NCI-H2081 (cell line): ENCODE measurements around the gene WNT16.

ENCODE experiments used
- DNase-seq, 2 experiments: peaks; one replicate each; lab custom pipeline; 2025; lab: John Stamatoyannopoulos, UW

WNT16 gene

DNA sequence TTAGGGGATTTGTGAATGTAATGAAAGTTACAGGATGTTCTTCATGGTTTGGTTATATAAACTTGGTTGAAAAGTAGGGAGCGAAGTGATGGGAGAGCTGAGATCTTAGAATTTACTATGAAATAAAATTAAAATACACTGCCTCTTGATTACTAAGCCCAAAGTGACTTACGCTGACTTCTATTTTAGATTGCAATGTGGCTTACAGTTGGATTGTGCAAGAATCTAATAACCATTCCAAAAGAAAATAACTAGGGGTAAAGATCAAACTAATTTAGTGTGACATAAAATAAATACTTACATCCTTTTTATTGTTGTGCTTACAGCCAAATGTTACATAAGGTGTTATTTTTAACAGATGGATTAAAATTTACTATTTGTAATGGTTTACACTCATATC lies 15.3 kb downstream of the WNT16 start:
- no peak for DNase-seq

DNA sequence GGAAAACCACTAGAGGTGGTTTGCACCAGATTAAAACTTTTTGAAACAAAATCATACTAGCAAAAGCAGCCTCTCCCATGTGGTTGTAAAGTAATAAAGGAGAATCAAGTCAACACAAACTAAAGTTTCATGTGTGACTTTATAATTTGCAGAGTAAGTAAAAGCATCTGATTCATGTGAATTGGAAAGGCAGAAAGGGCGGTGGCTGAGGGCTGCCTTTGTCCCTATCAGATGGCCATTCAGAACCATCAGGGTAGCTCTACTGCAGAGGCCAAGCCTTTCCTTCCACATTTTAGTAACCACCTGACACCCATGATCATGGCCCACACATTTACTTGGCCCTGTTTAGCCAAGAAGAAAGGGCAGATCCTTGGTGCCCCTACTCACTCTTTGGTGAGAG lies 15.7 kb downstream of the WNT16 start:
- no peak for DNase-seq

DNA sequence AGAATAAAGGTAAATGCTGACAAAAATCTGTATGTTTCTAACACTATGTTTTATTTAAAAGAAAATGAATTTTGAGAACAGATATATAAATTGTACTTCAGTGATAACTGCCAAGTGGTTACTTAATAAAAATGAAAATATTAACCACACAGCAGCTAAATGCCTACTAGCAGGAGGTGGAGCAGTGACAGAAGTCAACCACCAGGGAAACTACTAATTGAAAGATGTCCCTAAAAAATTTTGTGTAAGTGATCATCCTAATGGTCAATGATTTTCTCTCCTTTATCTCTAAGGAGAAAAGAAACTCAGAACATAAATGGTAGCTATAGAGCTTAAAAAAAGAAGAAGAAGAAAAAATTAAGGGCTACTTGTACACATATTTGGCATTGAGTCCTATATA lies 22.9 kb downstream of the WNT16 start:
- DNase-seq = no peak

DNA sequence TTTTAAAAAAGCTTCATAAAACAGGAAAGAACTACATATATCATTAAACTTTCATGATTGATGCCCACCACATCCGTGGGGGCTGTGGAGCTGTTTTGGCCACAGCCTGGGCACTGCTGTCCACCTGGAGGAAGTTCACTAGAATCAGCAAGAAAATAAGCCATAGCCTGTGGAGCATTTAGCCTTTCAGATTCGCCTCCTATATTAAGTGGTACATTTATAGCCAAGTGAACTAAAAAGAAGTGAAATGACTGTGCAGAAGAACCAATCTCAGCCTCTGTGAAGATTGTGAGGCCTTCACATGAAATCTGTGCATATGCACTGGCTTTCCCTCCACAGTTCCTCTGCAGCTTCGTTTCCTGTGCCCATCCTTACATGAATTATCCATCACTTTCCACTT lies 23.5 kb downstream of the WNT16 start:
- DNase-seq = no peak

DNA sequence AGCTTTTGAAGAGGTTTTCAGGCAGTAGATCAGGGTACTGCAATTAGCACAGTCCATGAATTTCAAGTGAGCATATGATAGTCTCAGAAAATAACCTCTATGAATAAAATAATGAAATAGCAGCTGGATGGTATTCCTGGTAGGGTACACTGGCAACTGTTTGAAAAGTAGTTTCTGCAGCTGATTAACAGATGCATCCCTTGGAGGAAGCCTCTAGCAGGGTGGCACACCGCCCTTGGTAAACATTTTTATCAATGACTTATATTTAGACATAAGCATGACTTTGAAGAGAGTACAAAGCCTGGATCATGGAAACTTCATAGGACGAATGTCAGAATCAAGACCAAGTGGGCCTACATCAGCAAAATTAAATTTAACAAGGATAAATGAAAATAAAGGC lies 26.8 kb downstream of the WNT16 start:
- no peak for DNase-seq

DNA sequence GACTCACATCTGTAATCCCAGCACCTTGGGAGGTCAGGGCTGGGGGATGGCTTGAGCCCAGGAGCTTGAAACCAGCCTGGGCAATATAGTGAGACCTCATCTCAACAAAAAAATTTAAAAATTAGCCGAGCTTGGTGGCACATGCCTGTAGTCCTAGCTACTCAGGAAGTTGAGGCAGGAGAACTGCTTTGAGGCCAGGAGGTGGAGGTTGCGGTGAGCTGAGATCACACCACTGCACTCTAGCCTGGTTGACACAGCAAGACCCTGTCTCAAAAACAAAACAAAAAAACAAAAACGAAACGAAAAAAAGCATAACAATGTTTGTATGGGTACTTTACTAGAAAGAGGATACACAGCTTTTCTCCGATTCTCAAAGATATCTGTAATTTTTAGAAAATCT lies 31.8 kb downstream of the WNT16 start:
- DNase-seq = no peak

DNA sequence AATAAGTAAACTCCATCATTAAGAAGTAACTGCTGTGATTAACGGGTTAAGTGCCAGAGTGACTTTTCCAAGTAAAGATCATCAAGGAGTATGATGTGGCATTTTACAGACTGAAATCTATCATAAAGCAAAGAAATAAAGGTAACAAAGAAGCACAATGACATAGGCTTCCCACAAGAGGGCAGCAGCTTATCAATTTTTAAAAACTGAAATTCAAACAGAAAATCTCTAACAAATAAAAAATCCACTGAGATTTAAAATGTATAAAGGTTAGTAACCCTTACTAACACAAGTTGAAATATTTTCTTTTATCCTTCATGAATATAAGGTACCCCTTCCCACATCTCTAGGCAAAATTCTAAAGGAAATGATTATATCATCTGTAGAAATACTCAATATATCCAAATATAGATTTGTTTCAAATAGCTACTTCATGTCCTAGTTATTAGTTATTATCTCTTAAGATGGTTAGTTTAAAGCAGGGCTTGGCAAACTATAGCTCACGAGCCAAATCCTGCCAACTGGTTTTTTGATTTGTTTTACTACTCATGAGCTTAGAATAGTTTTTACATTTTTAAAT lies 38.1 kb downstream of the WNT16 start:
- DNase-seq = peak; percentile 14 to 19

DNA sequence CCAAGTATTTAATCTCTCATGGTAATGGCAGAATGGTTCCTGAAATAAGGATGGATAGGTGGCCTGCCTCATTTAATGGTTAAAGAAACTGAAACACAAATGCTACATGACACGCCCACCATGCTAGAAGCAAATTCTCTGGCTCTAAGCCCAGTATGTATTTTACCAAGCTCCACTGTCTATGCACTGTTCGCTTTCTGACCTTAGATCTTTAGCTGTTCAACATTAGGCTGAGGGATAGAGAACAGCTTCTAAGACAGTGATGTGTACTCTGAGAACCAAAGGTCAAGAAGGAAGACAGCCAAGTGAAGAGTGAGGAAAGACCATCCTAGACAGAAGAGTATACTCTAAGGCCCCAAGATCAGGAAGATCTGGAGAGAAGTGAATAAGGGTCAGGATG lies 40.7 kb downstream of the WNT16 start:
- no peak for DNase-seq

DNA sequence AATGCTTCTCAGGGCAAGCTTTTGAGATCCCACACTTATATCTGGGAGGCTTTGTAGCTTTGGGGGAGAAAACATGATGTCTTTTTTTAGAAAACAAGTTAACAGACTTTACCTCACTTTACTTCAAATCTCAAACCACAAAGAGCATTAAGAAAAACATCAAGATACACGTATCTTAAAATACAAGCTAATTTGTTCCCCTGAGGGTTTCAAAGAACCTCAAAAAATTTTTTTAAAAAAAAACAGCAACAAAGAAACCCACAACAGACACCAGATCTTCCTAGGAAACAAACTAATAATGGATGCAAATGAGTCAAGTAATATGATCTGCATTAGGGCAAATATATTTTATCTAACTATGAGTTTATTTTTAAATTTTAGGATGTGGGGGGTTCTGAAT lies 42.6 kb downstream of the WNT16 start:
- no peak for DNase-seq

DNA sequence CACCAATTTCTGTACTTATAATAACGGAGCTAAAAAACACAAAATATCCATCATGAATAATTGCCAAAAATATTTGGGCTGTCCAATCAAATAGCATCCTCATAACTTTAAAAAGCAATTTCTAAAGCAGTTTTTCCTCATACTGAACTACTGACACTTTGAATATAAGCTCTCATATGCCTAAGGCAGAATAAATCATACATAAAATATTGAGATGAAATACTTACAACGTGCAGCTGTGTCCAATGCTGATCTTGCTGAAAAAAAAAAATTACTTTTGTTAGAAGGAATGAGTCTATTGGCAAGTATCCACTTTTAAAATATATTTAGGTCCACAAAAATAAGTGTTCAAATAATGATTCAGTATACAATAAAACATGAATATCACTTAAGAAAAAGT lies 43.1 kb downstream of the WNT16 start:
- no peak for DNase-seq

DNA sequence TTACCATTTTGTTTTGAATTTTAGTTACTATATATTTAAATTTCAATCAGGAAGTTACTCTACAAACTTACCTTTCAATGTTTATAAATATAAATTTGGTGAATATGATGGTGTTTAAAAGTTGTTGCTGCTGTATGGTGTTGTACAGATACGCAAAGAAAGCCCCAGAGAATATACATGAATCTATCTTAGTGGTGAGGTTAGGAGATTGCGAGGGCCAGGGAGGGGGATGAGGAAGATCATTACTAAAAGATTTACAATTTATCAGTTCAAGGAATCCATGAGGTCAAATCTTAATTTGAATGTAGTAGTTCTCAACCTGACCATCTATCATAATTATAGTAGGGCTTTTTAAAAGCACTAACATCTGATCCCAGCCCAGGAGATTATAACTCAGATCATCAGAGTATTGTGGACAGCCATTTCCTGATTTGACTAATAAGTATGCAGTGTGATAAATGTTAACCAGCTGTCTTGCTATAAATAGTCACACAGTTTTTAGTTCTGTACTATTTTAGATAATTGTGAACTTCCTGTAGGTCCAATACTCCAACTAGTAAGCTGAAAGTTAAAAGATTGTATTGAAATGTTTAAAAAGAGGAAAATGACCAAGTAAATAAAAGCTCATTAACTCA lies 43.7 kb downstream of the WNT16 start:
- DNase-seq = peak in 1 of 2 experiments; percentile 55

DNA sequence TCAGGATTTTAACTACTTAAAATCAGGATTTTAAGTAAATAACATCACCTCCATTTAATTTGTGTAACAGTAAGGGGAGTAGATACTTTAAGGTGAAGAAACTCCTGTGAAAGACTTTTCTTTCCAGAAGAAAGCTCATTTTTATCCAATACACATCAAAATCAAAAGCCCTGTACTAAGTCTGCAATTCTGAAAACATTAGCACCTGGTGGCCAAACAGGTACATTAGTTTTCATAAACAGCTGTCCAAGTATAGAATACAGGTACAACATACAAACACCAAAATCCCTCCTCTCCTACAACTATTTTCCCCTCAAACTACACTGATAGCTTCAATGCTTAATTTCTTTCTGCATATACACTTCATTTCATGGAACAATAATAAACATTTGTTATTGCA lies 44.4 kb downstream of the WNT16 start:
- DNase-seq = no peak

DNA sequence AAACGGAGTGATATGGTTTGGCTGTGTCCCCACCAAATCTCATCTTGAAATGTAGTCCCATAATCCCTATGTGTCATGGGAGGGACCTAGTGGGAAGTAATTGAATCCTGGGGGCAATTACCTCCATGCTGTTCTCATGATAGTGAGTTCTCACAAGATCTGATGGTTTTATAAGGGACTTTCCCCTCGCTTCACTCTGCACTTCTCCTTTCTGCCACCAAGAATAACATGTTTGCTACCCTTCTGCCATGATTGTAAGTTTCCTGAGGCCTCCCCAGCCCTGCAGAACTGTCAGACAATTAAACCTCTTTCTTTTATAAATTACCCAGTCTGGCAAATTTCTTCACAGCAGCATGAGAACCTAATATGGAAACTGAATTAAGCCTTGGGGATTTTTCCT lies 48.2 kb downstream of the WNT16 start:
- no peak for DNase-seq

DNA sequence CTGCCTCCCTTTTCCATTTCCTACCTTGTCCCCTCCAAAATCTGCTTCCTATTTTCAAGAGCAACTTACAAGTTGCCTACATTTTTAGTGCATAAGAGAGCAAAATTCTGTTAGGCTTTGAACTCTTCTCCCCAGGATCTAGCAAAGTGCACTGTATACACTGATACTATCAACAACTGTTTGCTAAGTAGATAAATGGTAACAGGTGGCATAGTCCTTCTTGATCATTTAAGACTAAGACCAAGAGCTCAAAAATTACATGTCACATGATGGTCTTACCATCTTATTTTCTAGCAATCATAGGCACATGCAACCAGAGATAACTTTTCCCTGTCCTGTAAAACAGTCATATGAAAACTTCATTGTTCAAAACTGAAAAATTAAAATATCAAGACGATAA lies 51.1 kb downstream of the WNT16 start:
- DNase-seq = no peak

DNA sequence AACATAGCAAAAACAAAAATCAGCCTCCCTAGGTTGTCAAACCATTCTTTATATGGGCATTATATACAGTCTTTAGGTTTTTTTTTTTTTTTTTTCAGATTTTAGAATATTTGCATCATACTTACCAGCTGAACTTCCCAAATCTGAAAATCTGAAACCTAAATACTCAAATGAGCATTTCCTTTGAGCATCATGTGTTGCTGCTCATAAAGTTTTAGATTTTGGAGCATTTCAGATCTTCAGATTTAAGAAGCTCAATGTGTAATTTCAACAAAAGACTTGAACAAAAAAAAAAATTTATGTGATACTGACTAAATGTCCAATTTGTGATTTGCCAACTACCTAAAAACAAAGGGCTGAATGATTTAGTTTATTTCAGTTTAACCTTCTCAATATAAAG lies 53.7 kb downstream of the WNT16 start:
- no peak for DNase-seq

DNA sequence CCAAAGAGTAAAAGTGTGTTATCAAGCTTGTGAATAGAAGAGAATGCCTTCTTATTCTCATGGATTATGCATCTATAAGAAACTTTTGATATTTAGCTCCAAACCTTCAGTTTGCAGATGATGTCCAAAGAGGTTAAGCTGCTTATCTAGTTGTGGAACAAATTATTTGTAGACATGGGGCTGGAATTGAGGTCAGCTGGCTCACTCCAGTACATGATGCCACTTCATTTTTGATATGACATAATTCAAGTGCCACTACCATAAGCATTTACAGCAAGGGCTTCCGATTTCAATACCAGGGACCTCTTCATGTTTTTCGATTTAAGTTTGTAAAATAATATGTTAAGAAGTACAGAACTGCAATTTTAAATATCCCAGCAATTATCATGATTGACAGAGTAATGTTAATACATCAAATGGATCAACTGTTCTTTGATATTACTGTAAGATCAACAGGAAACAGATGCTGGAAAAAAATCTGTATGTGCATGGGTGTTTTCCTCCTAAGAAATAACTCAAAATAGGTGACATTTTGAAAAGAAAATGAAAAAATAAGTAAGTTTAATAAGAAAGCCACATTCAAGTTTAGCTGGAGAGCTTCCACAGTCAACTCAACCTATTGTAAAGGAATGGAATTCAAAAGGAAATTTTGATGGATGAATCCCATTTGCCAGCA lies 54.6 kb downstream of the WNT16 start:
- no peak for DNase-seq

DNA sequence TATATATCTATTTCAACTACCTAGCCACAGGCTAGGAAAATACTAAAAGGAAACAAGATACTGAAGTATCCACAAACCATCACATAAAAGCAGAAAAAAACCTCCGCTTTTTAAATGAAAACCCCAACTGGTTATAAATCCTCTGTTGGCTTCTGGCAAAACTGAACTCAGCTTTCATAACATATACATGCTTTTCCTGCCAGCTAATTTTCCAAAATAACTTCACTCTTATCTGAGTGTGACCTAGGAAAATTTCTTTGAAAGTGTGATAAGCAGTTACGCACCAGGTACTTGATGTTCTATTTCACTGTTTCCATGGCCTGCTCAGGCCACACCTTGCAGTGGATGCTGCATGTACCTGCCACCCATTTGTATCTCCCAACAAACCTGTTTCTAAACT lies 55.5 kb downstream of the WNT16 start:
- DNase-seq = no peak

DNA sequence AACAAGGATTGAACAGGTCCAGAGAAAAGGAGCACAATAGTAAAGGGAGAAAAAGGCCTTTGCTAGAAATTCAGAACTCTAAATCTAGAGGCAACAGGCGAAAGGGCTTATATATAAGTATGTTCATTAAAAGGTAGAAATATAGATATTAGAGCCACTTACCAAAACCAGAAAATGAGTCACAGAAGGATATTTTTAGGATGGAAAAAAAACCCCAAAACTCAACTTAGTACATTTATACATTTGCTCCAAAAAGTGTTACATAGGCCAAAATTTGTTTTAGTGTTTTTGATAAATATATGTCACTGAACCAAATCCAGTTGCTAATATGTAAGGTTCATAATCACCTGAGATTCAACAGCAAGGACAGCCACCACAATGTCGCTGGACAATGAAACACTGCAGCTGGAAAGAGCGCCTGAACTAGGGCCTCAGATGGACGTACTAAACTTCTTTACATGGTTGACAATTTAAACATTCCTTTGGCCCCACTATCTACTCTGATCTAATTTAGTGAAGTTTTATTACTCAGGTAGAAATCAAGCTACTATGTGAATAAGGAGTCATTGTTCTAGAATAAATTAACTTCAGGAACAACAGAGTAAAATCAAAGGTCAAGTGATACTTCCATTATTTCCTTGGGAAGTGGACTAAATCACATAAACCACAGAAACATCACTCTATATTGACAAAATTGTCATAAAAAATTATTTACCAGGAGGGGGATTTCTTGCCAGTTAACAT lies 56.4 kb downstream of the WNT16 start:
- no peak for DNase-seq

DNA sequence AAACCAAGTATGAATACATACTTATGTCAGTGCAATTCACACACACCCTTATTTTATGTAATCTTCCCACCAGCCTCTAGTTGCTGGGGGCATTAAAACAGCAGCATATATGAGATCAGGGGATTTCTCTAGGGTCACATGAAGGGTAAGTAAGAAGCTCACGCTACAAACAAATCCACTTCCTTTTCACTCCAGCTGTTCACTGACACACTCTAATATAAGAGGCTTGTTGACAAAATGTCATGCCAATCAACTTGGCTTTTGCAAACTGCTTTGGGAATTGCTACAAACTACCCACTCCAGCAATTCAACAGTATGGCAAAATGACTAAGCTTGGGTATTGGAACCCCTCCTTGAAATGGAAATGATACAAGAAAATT lies 57.0 kb downstream of the WNT16 start:
- no peak for DNase-seq

DNA sequence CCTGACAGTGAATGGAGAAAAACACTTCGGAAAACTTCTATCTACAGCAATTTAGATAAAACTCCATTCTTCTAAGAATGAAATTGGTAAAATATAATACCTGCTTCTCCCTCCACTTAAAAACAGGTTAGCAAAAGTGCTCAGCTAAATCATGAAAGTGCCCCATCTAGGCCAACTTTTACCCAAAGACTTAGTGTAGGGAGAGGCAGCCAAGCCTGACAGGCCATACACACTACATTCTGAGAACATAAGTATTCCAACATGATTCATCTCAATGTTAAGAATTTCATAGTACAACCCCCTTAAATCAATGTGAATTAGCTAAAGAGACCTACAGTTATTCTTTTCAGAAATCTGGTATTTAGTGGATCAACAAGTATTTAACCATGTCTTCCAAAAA lies 60.1 kb downstream of the WNT16 start:
- DNase-seq = no peak

DNA sequence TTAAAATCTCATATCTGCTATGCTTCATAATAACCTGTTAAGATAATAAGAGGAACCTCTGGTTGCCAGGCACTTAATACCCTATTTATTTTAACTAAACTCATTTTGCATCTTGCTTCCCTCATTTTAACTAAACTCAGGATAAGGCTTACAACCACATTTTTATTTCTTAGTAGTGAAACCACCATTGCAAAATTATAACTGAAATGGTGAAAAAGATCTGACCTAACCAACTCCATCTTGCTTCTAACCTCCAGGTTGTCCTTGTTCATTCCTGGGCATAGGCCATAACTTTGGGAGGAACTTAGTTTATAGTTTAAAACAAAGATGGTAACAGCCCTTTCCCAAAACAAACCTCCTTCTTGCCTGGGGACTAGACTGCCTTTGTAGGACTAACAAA lies 61.3 kb downstream of the WNT16 start:
- DNase-seq = no peak

DNA sequence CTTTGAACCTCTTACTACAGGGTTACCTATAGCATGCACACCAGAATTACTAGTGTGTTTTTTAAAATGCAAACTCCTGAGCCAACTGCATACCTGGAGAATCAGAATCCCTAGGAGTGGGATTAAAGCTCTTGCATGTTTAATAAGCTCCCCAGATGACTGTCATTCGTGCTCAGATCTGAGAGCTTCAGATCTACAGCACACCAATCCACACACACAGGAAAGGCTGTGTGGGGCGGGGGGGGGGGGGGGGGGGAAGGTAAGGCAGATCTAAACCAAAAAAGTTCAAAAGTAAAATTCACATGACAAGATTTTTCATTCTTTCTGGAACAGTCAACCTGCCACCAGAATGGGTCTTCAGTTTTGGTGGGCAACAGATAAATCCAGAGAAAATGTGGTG lies 61.8 kb downstream of the WNT16 start:
- DNase-seq = no peak
